Endothelial cell of umbilical vein (primary cell): ENCODE measurements around the gene SAP30L. TPM values are rescaled to one million over a fixed set of nuclear protein-coding genes. Genes with fewer than 3 reads are reported as not detected.

Experiments used
- BruUV-seq: library from RNA; stranded (reverse); fragments of 400-500 nt; replicated peaks from 2 replicates; lab custom pipeline; 2021; lab: Mats Ljungman, UMichigan
- CTCF ChIA-PET: fragments of 300-600, 350-600 bp; sonication (Branson Sonifier 250); formaldehyde crosslinking; loops from one replicate; lab custom pipeline; 2021; ENCODE audit warnings: antibody characterized with exemption, inconsistent platforms; lab: Charles Lee
- POLR2A ChIA-PET: fragments of 300-600, 350-600 bp; sonication (Branson Sonifier 250); formaldehyde crosslinking; loops from one replicate; lab custom pipeline; 2021; ENCODE audit warnings: antibody characterized with exemption, inconsistent platforms; lab: Charles Lee
- DNase-seq: peaks from one replicate; pipeline ENCODE4 v3.0.0-alpha.2; 2011; ENCODE audit warnings: low read depth, low spot score
- FAIRE-seq: peaks from 2 replicates; lab custom pipeline; 2011; peaks lifted over from hg19 to GRCh38; lab: Jason Lieb, UNC
- H2AFZ ChIP-seq: 2 replicates; pipeline ENCODE4 v1.6.0; 2012; ENCODE audit warnings: low read depth, low read length, control low read depth, inconsistent platforms
- H3K27ac ChIP-seq: 2 replicates; pipeline ENCODE4 v1.5.1; 2011; ENCODE audit warnings: low read depth, mild to moderate bottlenecking, control low read depth, low read length, moderate library complexity; ENCODE audit not compliant: insufficient read depth
- H3K27me3 ChIP-seq, 2 experiments: 2 replicates each; pipeline versions ENCODE4 v1.6.0 to v1.6.1; 2011; ENCODE audit warnings: low read length in 2 of 2, mixed read lengths in 1 of 2; ENCODE audit not compliant: control insufficient read depth in 2 of 2, insufficient read depth in 2 of 2
- H3K36me3 ChIP-seq, 2 experiments: 2 replicates in 1 of 2; 3 replicates in 1 of 2; pipeline ENCODE4 v1.5.1; 2011; ENCODE audit warnings: low read length in 2 of 2, mild to moderate bottlenecking in 1 of 2, moderate library complexity in 1 of 2; ENCODE audit not compliant: control insufficient read depth in 2 of 2, insufficient read depth in 2 of 2; ENCODE audit errors: extremely low read depth in 1 of 2
- H3K4me1 ChIP-seq: 3 replicates; pipeline ENCODE4 v1.5.1; 2011; ENCODE audit warnings: mild to moderate bottlenecking, low read length; ENCODE audit not compliant: control insufficient read depth, insufficient read depth; ENCODE audit errors: extremely low read depth
- H3K4me2 ChIP-seq: 2 replicates; pipeline ENCODE4 v1.6.1; 2011; ENCODE audit warnings: low read length, control low read depth, mixed read lengths; ENCODE audit not compliant: insufficient read depth
- H3K4me3 ChIP-seq, 3 experiments: fragments of 200-600 bp in 1 of 3; sonication (generic), shearing (Covaris generic) in 1 of 3; replicated peaks in 1 of 3; 2 replicates each; pipeline ENCODE4 v1.5.1; 2011 to 2016; ENCODE audit warnings: control low read depth in 3 of 3, low read length in 3 of 3, mild to moderate bottlenecking in 2 of 3, inconsistent platforms in 1 of 3, low read depth in 1 of 3, moderate library complexity in 1 of 3; ENCODE audit not compliant: insufficient read depth in 1 of 3
- H3K79me2 ChIP-seq: 2 replicates; pipeline ENCODE4 v1.6.0; 2012; ENCODE audit warnings: low read length, inconsistent platforms; ENCODE audit not compliant: control insufficient read depth, insufficient read depth
- H3K9ac ChIP-seq: replicated peaks from 2 replicates; pipeline ENCODE3; 2011; ENCODE audit warnings: low read length, control low read depth; ENCODE audit not compliant: insufficient read depth; ENCODE audit errors: extremely low read depth
- H3K9me1 ChIP-seq: replicated peaks from 3 replicates; pipeline ENCODE4 v1.6.0; 2011; ENCODE audit warnings: mild to moderate bottlenecking, low read length; ENCODE audit not compliant: control insufficient read depth, insufficient read depth; ENCODE audit errors: extremely low read depth
- H3K9me3 ChIP-seq: replicated peaks from 2 replicates; pipeline ENCODE4 v1.5.1; 2012; ENCODE audit warnings: low read length, inconsistent platforms; ENCODE audit not compliant: control insufficient read depth, insufficient read depth
- H4K20me1 ChIP-seq: replicated peaks from 2 replicates; pipeline ENCODE3; 2011; ENCODE audit warnings: mild to moderate bottlenecking, low read length; ENCODE audit not compliant: control insufficient read depth, insufficient read depth; ENCODE audit errors: extremely low read depth
- CTCF ChIP-seq, 2 donors: IDR thresholded peaks; 1 replicate in 1 of 2; 2 replicates in 1 of 2; pipeline ENCODE4 v1.5.1; 2011; ENCODE audit warnings: low read length in 2 of 2, mild to moderate bottlenecking in 2 of 2, moderate library complexity in 2 of 2, control low read depth in 1 of 2, inconsistent platforms in 1 of 2, low read depth in 1 of 2; ENCODE audit not compliant: insufficient read depth in 1 of 2; ENCODE audit errors: extremely low read depth in 1 of 2
- EZH2 ChIP-seq: IDR thresholded peaks from 2 replicates; pipeline ENCODE4 v1.6.1; 2012; ENCODE audit warnings: borderline replicate concordance, low read depth, mild to moderate bottlenecking, moderate library complexity, low read length, inconsistent platforms; ENCODE audit not compliant: severe bottlenecking
- GATA2 ChIP-seq: IDR thresholded peaks from 2 replicates; pipeline ENCODE4 v1.7.0; 2011; ENCODE audit warnings: low read depth, mild to moderate bottlenecking, moderate library complexity, mixed read lengths, low read length; ENCODE audit not compliant: insufficient read length, insufficient read depth
- JUN ChIP-seq: IDR thresholded peaks from 2 replicates; pipeline ENCODE4 v1.6.1; 2011; ENCODE audit warnings: borderline replicate concordance, low read depth; ENCODE audit not compliant: insufficient read length, insufficient read depth
- MAX ChIP-seq: IDR thresholded peaks from 2 replicates; pipeline ENCODE4 v1.6.1; 2011; ENCODE audit not compliant: insufficient read depth, insufficient read length
- MYC ChIP-seq: IDR thresholded peaks from one replicate; pipeline ENCODE4 v1.6.1; 2011; ENCODE audit warnings: mild to moderate bottlenecking, low read depth, low read length
- POLR2A ChIP-seq: IDR thresholded peaks from 2 replicates; pipeline ENCODE4 v1.6.1; 2012; ENCODE audit warnings: low read depth, mild to moderate bottlenecking, control low read depth, low read length
- dilution Hi-C: fragments of 300-500 bp; cut with MboI; formaldehyde crosslinking; loops from one replicate; pipeline ENCODE4 v1.15.0; 2019; ENCODE audit warnings: low sequenced_read_pairs; ENCODE audit not compliant: extremely low pct_ligation_motif_present
- intact Hi-C: fragments of 100-400 bp; cut with micrococcal nuclease; formaldehyde crosslinking; loops from one replicate; pipeline ENCODE4 v1.10.0; 2022
- polyA plus RNA-seq, 4 experiments: library from polyadenylated mRNA; depleted of rRNA in 3 of 4; stranded (reverse) in 3 of 4; unstranded in 1 of 4; fragments of >200 nt; gene quantifications; 2 replicates each; pipeline versions ENCODE4 v1.2.1 to v1.2.3, GENCODE V29; 2011 to 2012; ENCODE audit warnings: missing spikeins in 1 of 4
- total RNA-seq: library from RNA; stranded (reverse); gene quantifications from 2 replicates; pipeline ENCODE4 v1.2.3, GENCODE V29; 2021

The SAP30L gene
- total and polyA plus RNA-seq, 2 donors (not counting 3 experiments of a cell fraction or from before 2014, with no cell fraction given), result 18.1 to 37.8 TPM

- FAIRE-seq (peak; percentile 77), DNase-seq (peak; percentile 63)
- H4K20me1 ChIP-seq, result no peaks in the 10 kb centered on the region
- TF ChIP-seq EZH2 (no peak), MYC (no peak), GATA2 (peak; percentile 55), CTCF (IDR thresholded peaks at IDR 0.05; ENCODE audit: extremely low read depth in 1 of 2, insufficient read depth in 1 of 2, low read depth in 1 of 2, low read length in 2 of 2) (peak in 1 of 2 donors; percentile 53), JUN (no peak), POLR2A (no peak), MAX (no peak)
- no peak overlapping the region for H3K27ac ChIP-seq
- no peak overlapping the region for H3K4me3 ChIP-seq
- CTCF ChIA-PET, result interaction anchor here (0.7 to 2.1 kb wide), 16 partner anchors 30 to 325 kb away, joined by 3 to 21 read pairs (median 4); partner anchors contain the start of gene GALNT10
- dilution Hi-C loops (no loop called here), intact Hi-C loops (no loop called here)
- no peaks in the 10 kb centered on the region for H3K79me2 ChIP-seq
- no peaks in the 10 kb centered on the region for H3K9me1 ChIP-seq
- no peak overlapping the region for H2AFZ ChIP-seq
- no peaks in the 10 kb centered on the region for H3K9me3 ChIP-seq
- peaks cover 10% of the 10 kb centered on the region for H3K4me1 ChIP-seq
- POLR2A ChIA-PET, result interaction anchor here (0.7 to 1.3 kb wide), 4 partner anchors 26 to 208 kb away, joined by 3 to 5 read pairs (median 4); partner anchors contain the start of gene GALNT10
- no peak overlapping the region for H3K4me2 ChIP-seq
- peak overlapping the region; percentile 2 for H3K9ac ChIP-seq
- peaks cover 0 to 2% of the 10 kb centered on the region in 2 experiments for H3K36me3 ChIP-seq
- no peaks in the 10 kb centered on the region for H3K27me3 ChIP-seq
- no TSS peak for BruUV-seq
Measured at GRCh38 chr5:154397652-154398406, 48.0 kb upstream of the SAP30L start.
